HG02571 (cell line): Measurements from ENCODE around the gene PRSS1.
A peak's percentile ranks its signal among the peaks of the same experiment; 100 is the strongest.
"Not testable (repeated sequence)": the region's sequence is repeated elsewhere in the genome, so short reads cannot be mapped to it uniquely, and the experiment has no call there.

Experiments used
- ATAC-seq: cut with Tn5 transposase; IDR thresholded peaks from one replicate; pipeline ENCODE4 v1.9.1; 2021; ENCODE audit warnings: mild to moderate bottlenecking, moderate library complexity; ENCODE audit not compliant: unreplicated experiment

The PRSS1 gene

GRCh38 chr7:142749218-142749993, at the start of gene PRSS1:
Gene PRSS1 (plus strand): TSS chr7:142749472. CDS start chr7:142749485, 13 bp downstream.
- no peak for ATAC-seq

GRCh38 chr7:142700935-142701334, 48.3 kb upstream of the PRSS1 start:
- not testable (repeated sequence) for ATAC-seq

GRCh38 chr7:142703655-142704305, 45.5 kb upstream of the PRSS1 start:
- ATAC-seq, result no peak

GRCh38 chr7:142708726-142709125, 40.5 kb upstream of the PRSS1 start:
- not testable (repeated sequence) for ATAC-seq

- ATAC-seq, result no peak
These were observed 39.4 kb upstream of the PRSS1 start for GRCh38 chr7:142709921-142710320.

- no peak for ATAC-seq
These were observed 38.1 kb upstream of the PRSS1 start for GRCh38 chr7:142711196-142711595.

GRCh38 chr7:142711746-142712616, 37.3 kb upstream of the PRSS1 start:
- ATAC-seq, result no peak

- no peak for ATAC-seq
These were observed 36.7 kb upstream of the PRSS1 start for GRCh38 chr7:142712617-142712957.

GRCh38 chr7:142714375-142714774, 34.9 kb upstream of the PRSS1 start:
- no peak for ATAC-seq

- ATAC-seq, result no peak
These were observed 32.7 kb upstream of the PRSS1 start for GRCh38 chr7:142716596-142716995.

- no peak for ATAC-seq
These were observed 31.8 kb upstream of the PRSS1 start for GRCh38 chr7:142717453-142717852.

GRCh38 chr7:142718313-142718712, 31.0 kb upstream of the PRSS1 start:
- no peak for ATAC-seq

- ATAC-seq, result no peak
These were observed 29.0 kb upstream of the PRSS1 start for GRCh38 chr7:142720172-142720773.

- ATAC-seq, result no peak
These were observed 28.3 kb upstream of the PRSS1 start for GRCh38 chr7:142720986-142721385.

GRCh38 chr7:142722248-142722794, 27.0 kb upstream of the PRSS1 start:
- ATAC-seq, result no peak

GRCh38 chr7:142733271-142733670, 16.0 kb upstream of the PRSS1 start:
- no peak for ATAC-seq

- ATAC-seq, result peak; percentile 87
These were observed 9.3 kb upstream of the PRSS1 start for GRCh38 chr7:142739923-142740492.

GRCh38 chr7:142740786-142741185, 8.5 kb upstream of the PRSS1 start:
- no peak for ATAC-seq

GRCh38 chr7:142741932-142742331, 7.3 kb upstream of the PRSS1 start:
- ATAC-seq, result not testable (repeated sequence)

- ATAC-seq, result no peak
These were observed 4.1 kb upstream of the PRSS1 start for GRCh38 chr7:142745091-142745635.
